H1 (cell line): ENCODE results near the gene LNX2. TPM values are rescaled to one million over a fixed set of nuclear protein-coding genes. Genes with fewer than 3 reads are reported as not detected.

Source experiments
- CTCF ChIA-PET: fragments of 300-600 bp; sonication (Branson Sonifier 250); formaldehyde crosslinking; loops from one replicate; lab custom pipeline; 2021; ENCODE audit not compliant: partially characterized antibody; lab: Charles Lee
- POLR2A ChIA-PET: fragments of 300-600 bp; sonication (Branson Sonifier 250); formaldehyde crosslinking; loops from one replicate; lab custom pipeline; 2021; ENCODE audit warnings: inconsistent platforms; ENCODE audit not compliant: partially characterized antibody; lab: Charles Lee
- DNase-seq, 2 experiments: peaks; one replicate each; pipeline versions ENCODE4 v3.0.0 to v3.0.0-alpha.2; 2010 to 2022; ENCODE audit warnings: low spot score in 2 of 2, low read depth in 1 of 2, mixed read lengths in 1 of 2
- FAIRE-seq: peaks from 2 replicates; lab custom pipeline; 2011; peaks lifted over from hg19 to GRCh38; lab: Jason Lieb, UNC
- H2AFZ ChIP-seq: 2 replicates; pipeline ENCODE4 v1.8.1; 2012; ENCODE audit warnings: low read length, inconsistent platforms
- H2AK5ac ChIP-seq: 2 replicates; pipeline ENCODE4 v1.6.1; 2013; ENCODE audit warnings: low read depth, low read length
- H2BK120ac ChIP-seq: replicated peaks from 2 replicates; pipeline ENCODE3; 2013; ENCODE audit warnings: low read depth, low read length, inconsistent platforms
- H2BK12ac ChIP-seq: 2 replicates; pipeline ENCODE4 v1.6.1; 2013; ENCODE audit warnings: low read depth, low read length
- H2BK15ac ChIP-seq: 2 replicates; pipeline ENCODE4 v1.6.1; 2013; ENCODE audit warnings: low read length
- H2BK20ac ChIP-seq: 2 replicates; pipeline ENCODE4 v1.6.1; 2013; ENCODE audit warnings: low read length
- H2BK5ac ChIP-seq: 2 replicates; pipeline ENCODE4 v1.6.1; 2013; ENCODE audit warnings: low read depth, low read length
- H3K14ac ChIP-seq: 2 replicates; pipeline ENCODE4 v1.6.1; 2013; ENCODE audit warnings: inconsistent platforms; ENCODE audit not compliant: insufficient read length
- H3K18ac ChIP-seq: 2 replicates; pipeline ENCODE4 v1.6.1; 2013; ENCODE audit warnings: low read length; ENCODE audit errors: extremely low read depth
- H3K23ac ChIP-seq: 2 replicates; pipeline ENCODE4 v1.6.1; 2013; ENCODE audit warnings: inconsistent platforms; ENCODE audit not compliant: insufficient read length
- H3K23me2 ChIP-seq: 2 replicates; pipeline ENCODE4 v1.6.1; 2013; ENCODE audit warnings: low read depth, low read length
- H3K27ac ChIP-seq: 2 replicates; pipeline ENCODE4 v1.6.1; 2011; ENCODE audit warnings: low read depth, low read length, inconsistent platforms
- H3K27me3 ChIP-seq, 4 experiments: replicated peaks in 1 of 4; 1 replicate in 1 of 4; 2 replicates in 3 of 4; pipeline versions ENCODE4 v1.6.1 to v1.8.1; 2011 to 2013; ENCODE audit warnings: low read length in 3 of 4, mild to moderate bottlenecking in 3 of 4, inconsistent platforms in 2 of 4, mixed read lengths in 2 of 4, moderate library complexity in 1 of 4; ENCODE audit not compliant: control insufficient read depth in 3 of 4, insufficient read depth in 3 of 4; ENCODE audit errors: extremely low read depth in 1 of 4
- H3K36me3 ChIP-seq, 4 experiments: 2 replicates each; pipeline versions ENCODE4 v1.6.1 to v1.8.1; 2011 to 2013; ENCODE audit warnings: mild to moderate bottlenecking in 4 of 4, low read length in 3 of 4, moderate library complexity in 2 of 4, control low read depth in 1 of 4, inconsistent platforms in 1 of 4; ENCODE audit not compliant: insufficient read depth in 4 of 4, control insufficient read depth in 2 of 4
- H3K4ac ChIP-seq: replicated peaks from 2 replicates; pipeline ENCODE3; 2013; ENCODE audit warnings: low read length, low read depth, mixed read lengths, inconsistent platforms; ENCODE audit not compliant: insufficient read length
- H3K4me1 ChIP-seq, 4 experiments: replicated peaks in 1 of 4; 1 replicate in 1 of 4; 2 replicates in 3 of 4; pipeline versions ENCODE4 v1.6.1 to v1.8.1; 2011 to 2013; ENCODE audit warnings: low read length in 3 of 4, inconsistent platforms in 2 of 4, mixed read lengths in 1 of 4; ENCODE audit not compliant: insufficient read depth in 4 of 4, control insufficient read depth in 3 of 4
- H3K4me2 ChIP-seq, 2 experiments: 2 replicates each; pipeline versions ENCODE4 v1.6.1 to v1.8.1; 2011 to 2013; ENCODE audit warnings: low read depth in 2 of 2, low read length in 2 of 2, control low read depth in 1 of 2, inconsistent platforms in 1 of 2, mild to moderate bottlenecking in 1 of 2; ENCODE audit not compliant: insufficient read depth in 1 of 2
- H3K4me3 ChIP-seq, 4 experiments: fragments of 200-600, 300-600 bp in 1 of 4; sonication (generic), shearing (Covaris generic), sonication (Bioruptor Twin) in 1 of 4; 2 replicates each; pipeline versions ENCODE4 v1.5.1 to v1.8.1; 2011 to 2016; ENCODE audit warnings: low read length in 4 of 4, low read depth in 3 of 4, control low read depth in 2 of 4, inconsistent platforms in 2 of 4, mild to moderate bottlenecking in 2 of 4, mixed read lengths in 1 of 4, moderate library complexity in 1 of 4; ENCODE audit not compliant: insufficient read depth in 2 of 4; ENCODE audit errors: extremely low read depth in 1 of 4
- H3K56ac ChIP-seq: replicated peaks from 2 replicates; pipeline ENCODE3; 2013; ENCODE audit warnings: low read depth, mild to moderate bottlenecking, mixed read lengths, low read length, inconsistent platforms; ENCODE audit not compliant: insufficient read length
- H3K79me1 ChIP-seq: 2 replicates; pipeline ENCODE4 v1.6.1; 2013; ENCODE audit warnings: low read depth, low read length, control low read depth
- H3K79me2 ChIP-seq, 2 experiments: 2 replicates each; pipeline versions ENCODE4 v1.6.1 to v1.8.1; 2012 to 2013; ENCODE audit warnings: low read length in 2 of 2, mild to moderate bottlenecking in 2 of 2, inconsistent platforms in 1 of 2; ENCODE audit not compliant: insufficient read depth in 2 of 2, control insufficient read depth in 1 of 2
- H3K9ac ChIP-seq, 4 experiments: replicated peaks in 1 of 4; 1 replicate in 1 of 4; 2 replicates in 3 of 4; pipeline versions ENCODE4 v1.6.1 to v1.8.1; 2011 to 2013; ENCODE audit warnings: low read depth in 3 of 4, low read length in 3 of 4, control low read depth in 2 of 4, mild to moderate bottlenecking in 2 of 4, moderate library complexity in 2 of 4, inconsistent platforms in 1 of 4; ENCODE audit errors: extremely low read depth in 1 of 4
- H3K9me3 ChIP-seq, 2 experiments: 2 replicates each; pipeline versions ENCODE4 v1.6.1 to v1.8.1; 2012 to 2013; ENCODE audit warnings: mild to moderate bottlenecking in 2 of 2, moderate library complexity in 2 of 2, control low read depth in 1 of 2, inconsistent platforms in 1 of 2, low read depth in 1 of 2, low read length in 1 of 2, mixed read lengths in 1 of 2; ENCODE audit not compliant: insufficient read depth in 2 of 2
- H4K20me1 ChIP-seq, 2 experiments: replicated peaks in 1 of 2; 2 replicates each; pipeline versions ENCODE3 to v1.8.1; 2011 to 2013; ENCODE audit warnings: inconsistent platforms in 2 of 2, low read length in 2 of 2, mild to moderate bottlenecking in 1 of 2; ENCODE audit not compliant: insufficient read depth in 2 of 2, control insufficient read depth in 1 of 2
- H4K5ac ChIP-seq: 2 replicates; pipeline ENCODE4 v1.6.1; 2013; ENCODE audit warnings: low read length, low read depth, mixed read lengths, inconsistent platforms; ENCODE audit not compliant: insufficient read length
- H4K8ac ChIP-seq: 2 replicates; pipeline ENCODE4 v1.8.0; 2013; ENCODE audit warnings: mild to moderate bottlenecking, moderate library complexity, low read length, inconsistent platforms; ENCODE audit not compliant: insufficient read depth; ENCODE audit errors: extremely low read depth
- H4K91ac ChIP-seq: replicated peaks from 2 replicates; pipeline ENCODE3; 2013; ENCODE audit warnings: low read length, mixed read lengths, inconsistent platforms; ENCODE audit not compliant: insufficient read length
- ASH2L ChIP-seq: fragments of 200-600, 300-600 bp; sonication (generic); IDR thresholded peaks from one replicate; pipeline ENCODE4 v1.7.1; 2017; ENCODE audit warnings: low read length
- CBX5 ChIP-seq: fragments of 300-800, 300-1000 bp; sonication (generic); IDR thresholded peaks from 2 replicates; pipeline ENCODE4 v1.7.1; 2016; ENCODE audit warnings: antibody characterized with exemption, low read length, low read depth
- CHD1 ChIP-seq: IDR thresholded peaks from 2 replicates; pipeline ENCODE4 v1.6.1; 2012; ENCODE audit warnings: low read depth, low read length, improper control_type of control experiment
- EGR1 ChIP-seq: IDR thresholded peaks from 2 replicates; pipeline ENCODE4 v1.6.1; 2011; ENCODE audit warnings: low read depth, low read length, borderline replicate concordance
- EZH2 ChIP-seq: fragments of 200-600 bp; sonication (generic); IDR thresholded peaks from 2 replicates; pipeline ENCODE4 v1.7.1; 2012; ENCODE audit warnings: low read depth, mild to moderate bottlenecking, moderate library complexity, low read length, inconsistent platforms; ENCODE audit not compliant: severe bottlenecking
- FOSL1 ChIP-seq: IDR thresholded peaks from 2 replicates; pipeline ENCODE4 v1.6.1; 2011; ENCODE audit warnings: mild to moderate bottlenecking, low read depth, low read length, moderate library complexity; ENCODE audit not compliant: insufficient read depth
- HDAC6 ChIP-seq: IDR thresholded peaks from one replicate; pipeline ENCODE4 v1.7.1; 2012; ENCODE audit warnings: low read depth, mild to moderate bottlenecking, inconsistent platforms, low read length, moderate library complexity
- JUND ChIP-seq: IDR thresholded peaks from 2 replicates; pipeline ENCODE4 v1.6.1; 2011; ENCODE audit warnings: mild to moderate bottlenecking, improper control_type of control experiment, low read length
- MAFK ChIP-seq: IDR thresholded peaks from 2 replicates; pipeline ENCODE4 v1.6.1; 2012; ENCODE audit warnings: low read depth, mild to moderate bottlenecking, improper control_type of control experiment, low read length
- NANOG ChIP-seq: IDR thresholded peaks from 2 replicates; pipeline ENCODE4 v1.6.1; 2011; ENCODE audit warnings: low read length, low read depth, mild to moderate bottlenecking, inconsistent platforms; ENCODE audit not compliant: insufficient read depth, poor library complexity, severe bottlenecking
- POLR2A ChIP-seq, 2 experiments: IDR thresholded peaks; 1 replicate in 1 of 2; 2 replicates in 1 of 2; pipeline ENCODE4 v1.6.1; 2011; ENCODE audit warnings: low read depth in 2 of 2, low read length in 2 of 2, mild to moderate bottlenecking in 2 of 2; ENCODE audit errors: control extremely low read depth in 1 of 2
- POLR2AphosphoS5 ChIP-seq: IDR thresholded peaks from 2 replicates; pipeline ENCODE4 v1.6.1; 2011; ENCODE audit warnings: low read depth, low read length
- POU5F1 ChIP-seq: IDR thresholded peaks from 2 replicates; pipeline ENCODE4 v1.6.1; 2011; ENCODE audit warnings: low read depth, mild to moderate bottlenecking, low read length, moderate library complexity
- RAD21 ChIP-seq, 2 experiments: IDR thresholded peaks in 1 of 2; conservative IDR thresholded peaks in 1 of 2; 2 replicates each; pipeline ENCODE4 v1.6.1; 2011; ENCODE audit warnings: low read depth in 2 of 2, low read length in 2 of 2, improper control_type of control experiment in 1 of 2, inconsistent platforms in 1 of 2, mild to moderate bottlenecking in 1 of 2, moderate library complexity in 1 of 2
- SUZ12 ChIP-seq: fragments of 200-600 bp; sonication (generic); IDR thresholded peaks from 2 replicates; pipeline ENCODE4 v1.6.1; 2012; ENCODE audit warnings: mild to moderate bottlenecking, inconsistent platforms, low read length, moderate library complexity, mixed read lengths
- TCF12 ChIP-seq: IDR thresholded peaks from 2 replicates; pipeline ENCODE4 v1.6.1; 2011; ENCODE audit warnings: low read depth, mild to moderate bottlenecking, low read length
- WGBS, 2 experiments: shearing (Covaris generic) in 1 of 2; methylation state at CpG; one replicate each; pipeline versions ENCODE4 v1.1.6 to v1.1.7; 2013 to 2015; ENCODE audit warnings: low lambda C conversion rate in 2 of 2, mixed read lengths in 2 of 2, inconsistent platforms in 1 of 2, low coverage in 1 of 2, missing lambda C conversion rate in 1 of 2; ENCODE audit not compliant: insufficient replicate concordance in 2 of 2, insufficient coverage in 1 of 2, insufficient read length in 1 of 2; ENCODE audit errors: extremely low coverage in 1 of 2, missing lambda C conversion rate in 1 of 2; 5-methylcytosine and 5-hydroxymethylcytosine counted together
- polyA plus RNA-seq, 7 experiments: library from polyadenylated mRNA; depleted of rRNA in 3 of 7; stranded (reverse) in 5 of 7; unstranded in 2 of 7; fragments of >200 nt in 5 of 7; fragments of 200-250 nt in 2 of 7; gene quantifications; 1 replicate in 5 of 7; 2 replicates in 1 of 7; 4 replicates in 1 of 7; pipeline versions ENCODE4 v1.2.1 to v1.2.3, GENCODE V29; 2011 to 2013; ENCODE audit warnings: missing spikeins in 2 of 7, mixed read lengths in 2 of 7
- total RNA-seq: library from RNA; stranded (reverse); fragmentation: NEBNext Ultra II Directional; extraction: Animal tissue kit (Norgen Biotek cat#: 25700); gene quantifications from 2 replicates; pipeline ENCODE4 v1.2.1, GENCODE V29; 2021

LNX2 gene
- total and polyA plus RNA-seq, 2 of the 8 experiments (the other 6 are each of a cell fraction or from before 2014, with no cell fraction given), result 6.4 to 13.9 TPM

GRCh38 chr13:27562457-27562856, 57.9 kb downstream of the LNX2 start:
- FAIRE-seq (no peak), DNase-seq (no peak)
- no peak overlapping the region for H2AFZ ChIP-seq
- no peak overlapping the region for H3K23ac ChIP-seq
- H2BK5ac ChIP-seq, result no peak overlapping the region
- no peak overlapping the region for H2BK20ac ChIP-seq
- H3K9ac ChIP-seq, result no peak overlapping the region
- no peak overlapping the region for H3K4me3 ChIP-seq
- no peak overlapping the region for H3K14ac ChIP-seq
- no peak overlapping the region for H4K5ac ChIP-seq
- no peaks in the 10 kb centered on the region for H3K9me3 ChIP-seq
- H3K4me1 ChIP-seq, result no peaks in the 10 kb centered on the region
- H3K79me2 ChIP-seq, result no peaks in the 10 kb centered on the region
- H2BK15ac ChIP-seq, result no peak overlapping the region
- H2BK12ac ChIP-seq, result no peak overlapping the region
- no peaks in the 10 kb centered on the region for H3K23me2 ChIP-seq
- 90% methylated on average over 11 of the region's 11 CpGs; no CpG with 5 or more reads in 1 of the 2 experiments for WGBS, 2 experiments
- POLR2A ChIA-PET, result no interaction called here
- H2BK120ac ChIP-seq, result no peak overlapping the region
- H3K56ac ChIP-seq, result no peak overlapping the region
- H3K36me3 ChIP-seq, result peaks cover 0 to 23% (median 9%) of the 10 kb centered on the region in 4 experiments; a peak in 4 of 8 replicates
- H3K18ac ChIP-seq, result no peak overlapping the region
- CTCF ChIA-PET, result interaction anchor here (1.0 kb wide), 1 partner anchor 151 kb away, joined by 3 read pairs; no protein-coding TSS in a partner anchor
- H4K91ac ChIP-seq, result no peak overlapping the region
- no peak overlapping the region for H3K27ac ChIP-seq
- H3K79me1 ChIP-seq, result no peaks in the 10 kb centered on the region
- H3K27me3 ChIP-seq, result no peaks in the 10 kb centered on the region
- H3K4ac ChIP-seq, result no peak overlapping the region
- H4K8ac ChIP-seq, result no peak overlapping the region
- peaks cover 0 to 2% of the 10 kb centered on the region in 2 experiments for H4K20me1 ChIP-seq
- no peak overlapping the region for H2AK5ac ChIP-seq
- H3K4me2 ChIP-seq, result no peak overlapping the region
- TF ChIP-seq ASH2L (no peak), EZH2 (no peak), JUND (no peak), FOSL1 (no peak), MAFK (no peak), HDAC6 (no peak), NANOG (no peak), POLR2A (IDR thresholded peaks at IDR 0.05; ENCODE audit: control extremely low read depth in 1 of 2, low read depth in 2 of 2, low read length in 2 of 2) (no peak), POU5F1 (no peak), EGR1 (no peak), TCF12 (no peak), CHD1 (no peak), POLR2AphosphoS5 (no peak), CBX5 (no peak), RAD21 (IDR thresholded peaks at IDR 0.05 in 1 of 2, conservative IDR thresholded peaks at IDR 0.05 in 1 of 2; ENCODE audit: low read depth in 2 of 2, low read length in 2 of 2) (no peak), SUZ12 (no peak)
